ENCODE measurements around the gene ANKRD24. TPM values are rescaled to one million over a fixed set of nuclear protein-coding genes. Genes with fewer than 3 reads are reported as not detected.

The ANKRD24 gene
- total and polyA plus RNA-seq, 2 of the 13 experiments (the other 11 are each of a cell fraction or from before 2014, with no cell fraction given): 0.13 to 0.24 TPM

DNA sequence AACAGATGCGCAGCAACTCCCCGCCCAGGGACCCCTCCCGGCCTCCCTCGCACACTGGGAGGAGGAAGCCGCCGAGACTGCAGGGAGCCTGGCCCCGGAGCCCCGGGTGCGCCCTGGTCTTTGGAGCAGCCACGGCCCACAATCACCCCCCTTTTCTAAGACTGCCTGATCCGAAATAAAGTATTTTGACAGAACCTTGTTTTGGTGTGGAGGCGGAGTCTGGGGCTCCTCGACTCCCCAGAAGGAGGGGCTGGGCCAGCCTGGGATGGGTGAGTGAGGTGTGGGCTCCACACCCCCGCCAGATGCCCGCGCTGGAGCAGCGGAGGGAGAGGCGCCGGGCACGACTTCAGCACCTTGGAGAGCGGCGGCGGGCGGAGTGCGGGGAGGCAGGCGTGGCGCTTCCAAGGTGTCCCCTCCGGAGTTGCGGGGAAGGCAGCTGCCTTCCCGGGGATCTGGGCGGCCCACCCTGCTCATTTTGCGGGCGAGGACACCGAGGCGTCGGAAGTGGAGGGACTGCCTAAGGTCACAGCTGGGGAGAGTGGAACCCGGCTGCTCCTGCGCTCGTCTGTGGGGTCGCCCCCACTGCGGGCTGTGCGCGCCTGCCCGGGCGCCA is 9.5 kb upstream of the ANKRD24 start (continued):
- TF ChIP-seq NFKB2 (CRISPR knock-in tag; IDR thresholded peaks at IDR 0.05; ENCODE audit: borderline replicate concordance) (peak; percentile 29; the same call in 1 of the 2 replicates), RBM22 (optimal IDR thresholded peaks at IDR 0.05; ENCODE audit: low read length) (no peak), ZNF629 (CRISPR knock-in tag; conservative IDR thresholded peaks at IDR 0.05) (no peak), ZNF589 (CRISPR knock-in tag; conservative IDR thresholded peaks at IDR 0.05) (0 out of 2 replicates have a peak, but pooled peaks have one; percentile 71), KLF6 (CRISPR knock-in tag; IDR thresholded peaks at IDR 0.05) (peak; percentile 91; the same call in 1 of the 2 replicates), ATAD3A (CRISPR knock-in tag; IDR thresholded peaks at IDR 0.05) (no peak), ATRX (CRISPR knock-in tag; IDR thresholded peaks at IDR 0.05; ENCODE audit: borderline replicate concordance) (no peak), U2AF1 (optimal IDR thresholded peaks at IDR 0.05; ENCODE audit: low read depth, low read length) (no peak), ZNF567 (CRISPR knock-in tag; IDR thresholded peaks at IDR 0.05; ENCODE audit: borderline replicate concordance) (no peak), HMGA1 (CRISPR knock-in tag; conservative IDR thresholded peaks at IDR 0.05) (no peak), FIP1L1 (IDR thresholded peaks at IDR 0.05; ENCODE audit: borderline replicate concordance, insufficient read depth, low read depth, low read length) (no peak), NR3C1 (CRISPR knock-in tag; IDR thresholded peaks at IDR 0.05) (no peak), ZEB1 (IDR thresholded peaks at IDR 0.05; ENCODE audit: insufficient replicate concordance, low read depth) (no peak), ZNF841 (CRISPR knock-in tag; IDR thresholded peaks at IDR 0.05; ENCODE audit: borderline replicate concordance) (0 out of 2 replicates have a peak, but pooled peaks have one; percentile 29), ZNF296 (CRISPR knock-in tag; conservative IDR thresholded peaks at IDR 0.05) (0 out of 2 replicates have a peak, but pooled peaks have one; percentile 68), MEF2D (CRISPR knock-in tag; IDR thresholded peaks at IDR 0.05) (peak; percentile 71), JARID2 (CRISPR knock-in tag; IDR thresholded peaks at IDR 0.05; ENCODE audit: insufficient replicate concordance) (no peak), NFIC (IDR thresholded peaks at IDR 0.05; ENCODE audit: low read length) (no peak), YEATS2 (CRISPR knock-in tag; IDR thresholded peaks at IDR 0.05; ENCODE audit: borderline replicate concordance) (peak; percentile 72; the same call in 1 of the 2 replicates), ZSCAN12 (CRISPR knock-in tag; IDR thresholded peaks at IDR 0.05) (no peak), ZNF7 (CRISPR knock-in tag; IDR thresholded peaks at IDR 0.05) (0 out of 2 replicates have a peak, but pooled peaks have one; percentile 50), THYN1 (CRISPR knock-in tag; IDR thresholded peaks at IDR 0.05; ENCODE audit: borderline replicate concordance, low read depth) (no peak), HOXA7 (CRISPR knock-in tag; IDR thresholded peaks at IDR 0.05) (no peak), ZFY (CRISPR knock-in tag; IDR thresholded peaks at IDR 0.05) (no peak), ZNF878 (CRISPR knock-in tag; IDR thresholded peaks at IDR 0.05) (no peak)
- TF ChIP-seq, protein P1, sequence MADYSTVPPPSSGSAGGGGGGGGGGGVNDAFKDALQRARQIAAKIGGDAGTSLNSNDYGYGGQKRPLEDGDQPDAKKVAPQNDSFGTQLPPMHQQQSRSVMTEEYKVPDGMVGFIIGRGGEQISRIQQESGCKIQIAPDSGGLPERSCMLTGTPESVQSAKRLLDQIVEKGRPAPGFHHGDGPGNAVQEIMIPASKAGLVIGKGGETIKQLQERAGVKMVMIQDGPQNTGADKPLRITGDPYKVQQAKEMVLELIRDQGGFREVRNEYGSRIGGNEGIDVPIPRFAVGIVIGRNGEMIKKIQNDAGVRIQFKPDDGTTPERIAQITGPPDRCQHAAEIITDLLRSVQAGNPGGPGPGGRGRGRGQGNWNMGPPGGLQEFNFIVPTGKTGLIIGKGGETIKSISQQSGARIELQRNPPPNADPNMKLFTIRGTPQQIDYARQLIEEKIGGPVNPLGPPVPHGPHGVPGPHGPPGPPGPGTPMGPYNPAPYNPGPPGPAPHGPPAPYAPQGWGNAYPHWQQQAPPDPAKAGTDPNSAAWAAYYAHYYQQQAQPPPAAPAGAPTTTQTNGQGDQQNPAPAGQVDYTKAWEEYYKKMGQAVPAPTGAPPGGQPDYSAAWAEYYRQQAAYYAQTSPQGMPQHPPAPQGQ (CRISPR knock-in tag; IDR thresholded peaks at IDR 0.05; ENCODE audit: borderline replicate concordance): no peak
- TF ChIP-seq, protein P2, sequence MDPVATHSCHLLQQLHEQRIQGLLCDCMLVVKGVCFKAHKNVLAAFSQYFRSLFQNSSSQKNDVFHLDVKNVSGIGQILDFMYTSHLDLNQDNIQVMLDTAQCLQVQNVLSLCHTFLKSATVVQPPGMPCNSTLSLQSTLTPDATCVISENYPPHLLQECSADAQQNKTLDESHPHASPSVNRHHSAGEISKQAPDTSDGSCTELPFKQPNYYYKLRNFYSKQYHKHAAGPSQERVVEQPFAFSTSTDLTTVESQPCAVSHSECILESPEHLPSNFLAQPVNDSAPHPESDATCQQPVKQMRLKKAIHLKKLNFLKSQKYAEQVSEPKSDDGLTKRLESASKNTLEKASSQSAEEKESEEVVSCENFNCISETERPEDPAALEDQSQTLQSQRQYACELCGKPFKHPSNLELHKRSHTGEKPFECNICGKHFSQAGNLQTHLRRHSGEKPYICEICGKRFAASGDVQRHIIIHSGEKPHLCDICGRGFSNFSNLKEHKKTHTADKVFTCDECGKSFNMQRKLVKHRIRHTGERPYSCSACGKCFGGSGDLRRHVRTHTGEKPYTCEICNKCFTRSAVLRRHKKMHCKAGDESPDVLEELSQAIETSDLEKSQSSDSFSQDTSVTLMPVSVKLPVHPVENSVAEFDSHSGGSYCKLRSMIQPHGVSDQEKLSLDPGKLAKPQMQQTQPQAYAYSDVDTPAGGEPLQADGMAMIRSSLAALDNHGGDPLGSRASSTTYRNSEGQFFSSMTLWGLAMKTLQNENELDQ (CRISPR knock-in tag; IDR thresholded peaks at IDR 0.05; ENCODE audit: borderline replicate concordance): peak; percentile 85; the same call in 1 of the 2 replicates
- TF ChIP-seq, protein P3, sequence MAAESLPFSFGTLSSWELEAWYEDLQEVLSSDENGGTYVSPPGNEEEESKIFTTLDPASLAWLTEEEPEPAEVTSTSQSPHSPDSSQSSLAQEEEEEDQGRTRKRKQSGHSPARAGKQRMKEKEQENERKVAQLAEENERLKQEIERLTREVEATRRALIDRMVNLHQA (CRISPR knock-in tag; IDR thresholded peaks at IDR 0.05): no peak
